ENCODE data around the gene CALML4. TPM values are rescaled to one million over a fixed set of nuclear protein-coding genes. Genes with fewer than 3 reads are reported as not detected.
"Not testable (repeated sequence)": the region's sequence is repeated elsewhere in the genome, so short reads cannot be mapped to it uniquely, and the experiment has no call there.

The CALML4 gene
- total RNA-seq, 3 donors from 2014 or later (not counting 1 experiment from before 2014, with no cell fraction given) = 2.1 to 3.9 (median 3.7) TPM

- WGBS (ENCODE audit: insufficient coverage) = 72% methylated on average over 4 of the region's 4 CpGs
- no peak overlapping the region for H3K4me3 Mint-ChIP-seq
- no peaks in the 10 kb centered on the region for H3K9me3 ChIP-seq (ENCODE audit: control insufficient read depth, insufficient read depth, low read length)
- H3K36me3 ChIP-seq (ENCODE audit: control insufficient read depth, insufficient read depth, low read length) = no peaks in the 10 kb centered on the region
- H3K36me3 Mint-ChIP-seq = no peaks in the 10 kb centered on the region
- intact Hi-C loops (cut with micrococcal nuclease) = no loop called here
- no peaks in the 10 kb centered on the region for H3K27me3 ChIP-seq (ENCODE audit: control insufficient read depth, insufficient read depth, low read length)
- H3K27me3 Mint-ChIP-seq (ENCODE audit: low read depth in 2 of 2) = peaks cover 9 to 20% of the 10 kb centered on the region in 2 donors
- no peak overlapping the region for H3K27ac ChIP-seq (ENCODE audit: low read length)
- no peak overlapping the region for H3K27ac Mint-ChIP-seq
- no peaks in the 10 kb centered on the region for H3K9me3 Mint-ChIP-seq
- DNase-seq (no peak), ATAC-seq (no peak)
- peaks cover 8% of the 10 kb centered on the region for H3K4me1 ChIP-seq (ENCODE audit: control insufficient read depth, insufficient read depth, low read length)
- H3K4me1 Mint-ChIP-seq = peaks cover 3 to 4% of the 10 kb centered on the region in 2 donors
- no peak overlapping the region for H3K4me3 ChIP-seq (ENCODE audit: low read length)
- TF ChIP-seq CTCF (IDR thresholded peaks at IDR 0.05) = no peak
Observed at GRCh38 chr15:68235022-68235421, 29.9 kb upstream of the CALML4 start.

- intact Hi-C loops (cut with micrococcal nuclease); H3K9me3 Mint-ChIP-seq; H3K36me3 ChIP-seq (ENCODE audit: control insufficient read depth, insufficient read depth, low read length); H3K27me3 ChIP-seq (ENCODE audit: control insufficient read depth, insufficient read depth, low read length); H3K36me3 Mint-ChIP-seq; H3K27ac Mint-ChIP-seq; H3K4me3 Mint-ChIP-seq; H3K27ac ChIP-seq (ENCODE audit: low read length); ATAC-seq; H3K4me3 ChIP-seq (ENCODE audit: low read length); H3K9me3 ChIP-seq (ENCODE audit: control insufficient read depth, insufficient read depth, low read length); DNase-seq; H3K4me1 Mint-ChIP-seq: not testable (repeated sequence)
- 94% methylated on average over 9 of the region's 9 CpGs for WGBS (ENCODE audit: insufficient coverage)
- H3K27me3 Mint-ChIP-seq (ENCODE audit: low read depth in 2 of 2) = peaks cover 7 to 16% of the 10 kb centered on the region in 2 donors
- H3K4me1 ChIP-seq (ENCODE audit: control insufficient read depth, insufficient read depth, low read length) = peaks cover 11% of the 10 kb centered on the region
Observed at GRCh38 chr15:68234520-68234919, 29.4 kb upstream of the CALML4 start.

GRCh38 chr15:68234060-68234459, 28.9 kb upstream of the CALML4 start:
- H3K4me3 Mint-ChIP-seq = no peak overlapping the region
- no peaks in the 10 kb centered on the region for H3K36me3 Mint-ChIP-seq
- Histone ChIP-seq H3K4me3 (ENCODE audit: low read length) (no peak overlapping the region), H3K27me3 (ENCODE audit: control insufficient read depth, insufficient read depth, low read length) (no peaks in the 10 kb centered on the region), H3K36me3 (ENCODE audit: control insufficient read depth, insufficient read depth, low read length) (no peaks in the 10 kb centered on the region), H3K27ac (ENCODE audit: low read length) (no peak overlapping the region), H3K4me1 (ENCODE audit: control insufficient read depth, insufficient read depth, low read length) (peaks cover 11% of the 10 kb centered on the region), H3K9me3 (ENCODE audit: control insufficient read depth, insufficient read depth, low read length) (no peaks in the 10 kb centered on the region)
- no peak for TF ChIP-seq CTCF (IDR thresholded peaks at IDR 0.05)
- H3K27me3 Mint-ChIP-seq (ENCODE audit: low read depth in 2 of 2) = peaks cover 7 to 13% of the 10 kb centered on the region in 2 donors
- H3K27ac Mint-ChIP-seq = no peak overlapping the region
- 96% methylated on average over 6 of the region's 6 CpGs for whole genome bisulfite sequencing (ENCODE audit: insufficient coverage)
- H3K9me3 Mint-ChIP-seq = no peaks in the 10 kb centered on the region
- peaks cover 6 to 8% of the 10 kb centered on the region in 2 donors for H3K4me1 Mint-ChIP-seq
- intact Hi-C loops (cut with micrococcal nuclease) = no loop called here
- DNase-seq = no peak
- ATAC-seq = no peak

GRCh38 chr15:68232937-68233336, 27.8 kb upstream of the CALML4 start:
- H3K9me3 ChIP-seq (ENCODE audit: control insufficient read depth, insufficient read depth, low read length) = no peaks in the 10 kb centered on the region
- Mint-ChIP-seq H3K9me3 (no peaks in the 10 kb centered on the region), H3K36me3 (no peaks in the 10 kb centered on the region), H3K27ac (no peak overlapping the region), H3K4me1 (peaks cover 17 to 19% of the 10 kb centered on the region in 2 donors), H3K27me3 (ENCODE audit: low read depth in 2 of 2) (peaks cover 7% of the 10 kb centered on the region in 2 donors), H3K4me3 (no peak overlapping the region)
- TF ChIP-seq CTCF (IDR thresholded peaks at IDR 0.05) = no peak
- ATAC-seq (no peak), DNase-seq (no peak)
- H3K36me3 ChIP-seq (ENCODE audit: control insufficient read depth, insufficient read depth, low read length) = no peaks in the 10 kb centered on the region
- H3K27ac ChIP-seq (ENCODE audit: low read length) = no peak overlapping the region
- intact Hi-C loops (cut with micrococcal nuclease) = no loop called here
- peaks cover 22% of the 10 kb centered on the region for H3K4me1 ChIP-seq (ENCODE audit: control insufficient read depth, insufficient read depth, low read length)
- no peaks in the 10 kb centered on the region for H3K27me3 ChIP-seq (ENCODE audit: control insufficient read depth, insufficient read depth, low read length)
- no peak overlapping the region for H3K4me3 ChIP-seq (ENCODE audit: low read length)
- 69% methylated on average over 5 of the region's 6 CpGs for WGBS (ENCODE audit: insufficient coverage)
